Natural killer cell treated with Interleukin-12 subunit alpha and Interleukin-12 subunit beta and Interleukin-15 and Interleukin-18, amount 100 ng/mL, for 72 hours (primary cell): ENCODE data around the gene MIER3. TPM values are rescaled to one million over a fixed set of nuclear protein-coding genes. Genes with fewer than 3 reads are reported as not detected.
"Not testable (repeated sequence)": the region's sequence is repeated elsewhere in the genome, so short reads cannot be mapped to it uniquely, and the experiment has no call there.

ENCODE experiments used
- ATAC-seq, 2 donors: fragments of 150-1000 bp; cut with Tn5 transposase in 1 of 2; sonication (Bioruptor Pico), chemical (Tn5 transposase) in 1 of 2; 2 replicates each; pipeline ENCODE4 v1.10.0; 2021
- DNase-seq: peaks from one replicate; pipeline ENCODE4 v3.0.0; 2022; ENCODE audit warnings: low spot score
- H3K27ac Mint-ChIP-seq, 2 donors: 1 replicate in 1 of 2; 2 replicates in 1 of 2; pipeline ENCODE4 v1.8.0; 2022; ENCODE audit warnings: mixed read lengths in 2 of 2, mild to moderate bottlenecking in 1 of 2, moderate library complexity in 1 of 2
- H3K27me3 Mint-ChIP-seq, 2 donors: 1 replicate in 1 of 2; 2 replicates in 1 of 2; pipeline ENCODE4 v1.8.0; 2022; ENCODE audit warnings: mixed read lengths in 2 of 2
- H3K36me3 Mint-ChIP-seq: one replicate; pipeline ENCODE4 v1.8.0; 2022; ENCODE audit warnings: mixed read lengths
- H3K4me1 Mint-ChIP-seq, 2 donors: 1 replicate in 1 of 2; 2 replicates in 1 of 2; pipeline ENCODE4 v1.8.0; 2022; ENCODE audit warnings: low read depth in 2 of 2, mixed read lengths in 2 of 2, mild to moderate bottlenecking in 1 of 2
- H3K4me3 Mint-ChIP-seq: one replicate; pipeline ENCODE4 v1.8.0; 2022; ENCODE audit warnings: mixed read lengths
- H3K9me3 Mint-ChIP-seq: 2 replicates; pipeline ENCODE4 v1.8.0; 2022; ENCODE audit warnings: mixed read lengths
- total RNA-seq, 2 donors: library from RNA; stranded (reverse); gene quantifications; one replicate each; pipeline ENCODE4 v1.2.3, GENCODE V29; 2022

MIER3 gene
- total RNA-seq, 2 donors from 2014 or later, result 21.0 to 28.7 TPM

DNA sequence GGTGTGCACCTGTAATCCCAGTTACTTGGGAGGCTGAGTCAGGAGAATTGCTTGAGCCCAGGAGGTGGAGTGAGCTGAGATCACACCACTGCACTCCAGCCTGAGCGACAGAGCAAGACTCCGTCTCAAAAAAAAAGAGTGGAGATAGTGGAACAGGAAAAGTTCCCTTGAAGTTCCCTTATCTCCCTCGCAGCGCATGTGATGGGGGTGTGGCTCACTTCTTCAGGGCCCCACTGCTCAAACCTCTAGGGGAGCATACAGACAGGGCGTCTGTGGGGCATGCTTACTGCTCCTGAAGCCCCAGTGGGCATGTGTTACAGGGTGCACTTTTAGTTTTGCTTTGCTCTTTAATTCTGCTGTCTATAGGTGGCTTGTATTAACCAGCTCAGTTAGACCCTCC lies 27.6 kb upstream of the MIER3 start:
- H3K27me3 Mint-ChIP-seq, result peaks cover 21 to 39% of the 10 kb centered on the region in 2 donors
- DNase-seq, H3K36me3 Mint-ChIP-seq, H3K9me3 Mint-ChIP-seq, H3K27ac Mint-ChIP-seq, H3K4me1 Mint-ChIP-seq, ATAC-seq, H3K4me3 Mint-ChIP-seq: not testable (repeated sequence)

DNA sequence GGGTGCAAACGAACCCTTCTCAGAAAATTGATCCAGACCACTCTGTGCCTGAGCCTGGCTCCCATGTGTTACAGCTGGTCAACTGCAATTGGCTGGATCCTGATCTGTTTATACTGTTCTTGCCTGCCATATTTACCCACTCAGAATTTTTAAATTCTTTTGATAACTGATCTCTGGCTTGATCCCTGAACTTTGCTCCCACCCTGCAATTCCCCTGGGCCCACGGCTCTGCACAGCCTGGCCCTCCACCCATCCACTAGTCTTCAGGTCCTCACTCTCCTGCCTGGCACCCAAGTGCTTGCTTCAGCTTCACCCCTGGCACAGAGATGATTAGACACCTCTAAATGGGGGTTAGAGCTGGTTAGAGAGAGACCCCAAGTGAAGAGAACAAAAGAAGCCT lies 25.9 kb upstream of the MIER3 start:
- ATAC-seq (no peak), DNase-seq (no peak)
- no peak overlapping the region for H3K4me3 Mint-ChIP-seq
- H3K36me3 Mint-ChIP-seq, result no peaks in the 10 kb centered on the region
- no peak overlapping the region for H3K27ac Mint-ChIP-seq
- no peaks in the 10 kb centered on the region for H3K4me1 Mint-ChIP-seq
- H3K27me3 Mint-ChIP-seq, result peaks cover 30 to 50% of the 10 kb centered on the region in 2 donors
- H3K9me3 Mint-ChIP-seq, result no peaks in the 10 kb centered on the region

DNA sequence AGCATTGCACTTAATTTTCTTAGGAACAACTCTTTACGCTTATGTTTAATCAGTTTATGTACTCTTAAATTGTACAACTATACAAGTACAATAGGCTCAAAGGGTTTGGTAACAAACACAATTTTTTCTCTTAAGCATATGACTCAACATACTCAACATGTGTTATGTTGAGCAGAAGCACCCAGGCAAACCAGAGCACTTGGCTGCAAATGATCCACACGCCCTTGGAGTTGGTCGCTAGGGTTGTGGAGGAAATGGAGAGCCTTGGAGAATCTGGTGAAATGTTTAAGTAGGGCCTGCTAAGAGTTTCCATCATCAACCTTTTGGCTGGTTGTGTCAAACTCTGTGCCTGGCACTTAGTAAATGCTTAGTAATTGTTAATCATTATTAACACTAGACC lies 25.1 kb upstream of the MIER3 start:
- DNase-seq, result no peak
- Mint-ChIP-seq H3K27ac (no peak overlapping the region), H3K36me3 (no peaks in the 10 kb centered on the region), H3K27me3 (peaks cover 31 to 56% of the 10 kb centered on the region in 2 donors), H3K4me3 (no peak overlapping the region), H3K4me1 (no peaks in the 10 kb centered on the region), H3K9me3 (no peaks in the 10 kb centered on the region)
- no peak for ATAC-seq

DNA sequence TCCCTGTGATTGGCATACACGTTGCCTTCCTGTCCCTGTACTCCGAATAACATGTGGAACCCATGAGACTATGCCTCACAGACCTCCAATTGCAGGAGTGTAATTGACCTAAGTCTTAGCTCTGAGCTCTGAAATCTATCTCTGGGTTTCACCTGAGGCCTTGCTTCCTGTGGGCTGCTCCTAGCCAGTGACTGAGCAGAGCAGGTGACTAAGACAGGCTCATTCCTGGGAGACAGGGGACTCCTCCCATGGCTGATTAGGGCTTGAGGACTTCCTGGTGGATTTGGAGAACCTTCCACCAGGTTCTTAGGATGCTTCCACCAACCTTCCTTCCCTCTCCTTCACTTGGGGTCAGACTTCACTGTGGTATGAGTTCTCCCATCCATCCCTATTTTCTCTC lies 22.3 kb upstream of the MIER3 start:
- ATAC-seq (no peak), DNase-seq (no peak)
- no peak overlapping the region for H3K27ac Mint-ChIP-seq
- no peaks in the 10 kb centered on the region for H3K36me3 Mint-ChIP-seq
- no peak overlapping the region for H3K4me3 Mint-ChIP-seq
- no peaks in the 10 kb centered on the region for H3K4me1 Mint-ChIP-seq
- H3K27me3 Mint-ChIP-seq, result peaks cover 20 to 38% of the 10 kb centered on the region in 2 donors
- H3K9me3 Mint-ChIP-seq, result no peaks in the 10 kb centered on the region

DNA sequence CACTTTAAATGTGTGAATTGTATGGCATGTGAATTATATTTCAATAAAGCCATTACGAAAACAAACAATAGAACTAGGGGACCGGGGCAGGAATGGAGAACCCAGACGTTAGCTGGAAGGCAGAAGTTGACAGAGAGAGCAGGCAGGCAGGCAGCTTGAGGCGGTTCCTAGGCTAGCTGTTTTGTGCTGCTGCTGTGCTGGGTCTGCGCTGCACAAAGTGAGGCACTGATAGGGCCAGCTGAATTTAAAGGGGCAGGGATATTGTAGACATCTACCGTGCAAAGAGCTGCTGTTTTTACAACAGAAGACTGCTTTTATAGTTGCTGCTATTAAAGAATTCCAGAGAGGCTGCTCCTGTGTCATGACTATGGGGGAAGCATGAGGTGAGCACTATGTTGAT lies 21.6 kb upstream of the MIER3 start:
- H3K4me1 Mint-ChIP-seq, result no peaks in the 10 kb centered on the region
- DNase-seq (no peak), ATAC-seq (no peak)
- no peak overlapping the region for H3K4me3 Mint-ChIP-seq
- no peaks in the 10 kb centered on the region for H3K9me3 Mint-ChIP-seq
- H3K27ac Mint-ChIP-seq, result no peak overlapping the region
- no peaks in the 10 kb centered on the region for H3K36me3 Mint-ChIP-seq
- H3K27me3 Mint-ChIP-seq, result peaks cover 21 to 37% of the 10 kb centered on the region in 2 donors

DNA sequence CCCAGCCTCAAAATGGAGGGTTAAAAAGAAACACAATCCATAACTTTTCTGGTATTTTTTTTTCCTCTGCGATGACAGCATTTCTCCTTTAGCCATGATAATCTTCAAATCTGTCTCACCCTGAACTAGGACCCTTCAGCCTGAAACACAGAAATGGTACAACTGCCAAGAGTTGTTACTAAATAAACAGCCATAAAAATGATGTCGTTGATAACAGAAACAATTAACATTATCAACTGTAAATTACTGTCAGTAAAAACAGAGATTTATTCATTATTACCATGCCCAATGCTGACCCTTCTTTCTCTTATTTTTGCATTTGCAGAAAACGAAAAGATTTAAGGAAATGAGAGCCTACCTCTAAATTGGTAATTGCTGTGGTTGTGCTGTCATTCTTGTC lies 19.4 kb upstream of the MIER3 start:
- H3K4me1 Mint-ChIP-seq, result no peaks in the 10 kb centered on the region
- no peaks in the 10 kb centered on the region for H3K36me3 Mint-ChIP-seq
- no peak for DNase-seq
- H3K27ac Mint-ChIP-seq, result no peak overlapping the region
- no peak overlapping the region for H3K4me3 Mint-ChIP-seq
- H3K27me3 Mint-ChIP-seq, result peaks cover 22 to 36% of the 10 kb centered on the region in 2 donors
- H3K9me3 Mint-ChIP-seq, result no peaks in the 10 kb centered on the region
- no peak for ATAC-seq

DNA sequence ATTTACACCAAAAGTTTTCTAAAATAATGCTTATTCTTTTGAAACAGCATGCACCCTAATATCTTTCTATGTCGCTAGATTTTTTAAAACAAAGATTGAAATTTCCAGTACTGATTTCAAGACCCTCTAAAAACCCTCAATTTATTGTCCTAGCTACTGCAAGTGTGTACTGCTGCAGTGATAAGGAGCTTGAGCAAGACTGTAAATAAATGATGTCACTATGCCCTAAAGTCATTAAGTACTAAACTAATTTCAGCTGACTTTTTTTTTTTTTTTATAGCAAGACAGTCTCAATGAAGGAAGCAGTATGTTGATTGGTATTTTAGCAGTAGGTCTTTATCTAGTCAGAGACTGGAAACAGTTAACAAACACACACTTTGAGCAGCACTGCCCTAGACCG lies 12.2 kb upstream of the MIER3 start:
- no peaks in the 10 kb centered on the region for H3K9me3 Mint-ChIP-seq
- H3K27ac Mint-ChIP-seq, result no peak overlapping the region
- H3K36me3 Mint-ChIP-seq, result no peaks in the 10 kb centered on the region
- DNase-seq (no peak), ATAC-seq (no peak)
- H3K4me1 Mint-ChIP-seq, result no peaks in the 10 kb centered on the region
- H3K27me3 Mint-ChIP-seq, result peaks cover 43 to 57% of the 10 kb centered on the region in 2 donors
- H3K4me3 Mint-ChIP-seq, result no peak overlapping the region

DNA sequence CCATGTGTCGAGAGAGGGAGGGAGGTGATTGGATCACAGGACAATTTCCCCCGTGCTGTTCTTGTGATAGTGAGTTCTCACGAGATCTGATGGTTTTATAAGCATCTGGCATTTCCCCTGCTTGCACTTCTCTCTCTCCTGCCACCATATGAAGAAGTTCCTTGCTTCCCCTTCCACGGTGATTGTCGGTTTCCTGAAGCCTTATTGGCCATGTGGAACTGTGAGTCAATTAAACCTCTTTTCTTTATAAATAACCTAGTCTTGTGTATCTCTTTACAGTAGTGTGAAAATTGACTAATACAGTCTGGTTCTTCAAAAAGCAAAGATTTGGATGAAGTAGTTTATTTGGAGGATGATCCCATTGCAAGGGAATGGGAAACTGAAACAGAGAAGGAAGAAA lies 11.3 kb upstream of the MIER3 start:
- DNase-seq (no peak), ATAC-seq (no peak)
- H3K9me3 Mint-ChIP-seq, result no peaks in the 10 kb centered on the region
- no peak overlapping the region for H3K4me3 Mint-ChIP-seq
- H3K27me3 Mint-ChIP-seq, result peaks cover 39 to 59% of the 10 kb centered on the region in 2 donors
- H3K36me3 Mint-ChIP-seq, result no peaks in the 10 kb centered on the region
- no peaks in the 10 kb centered on the region for H3K4me1 Mint-ChIP-seq
- H3K27ac Mint-ChIP-seq, result no peak overlapping the region

DNA sequence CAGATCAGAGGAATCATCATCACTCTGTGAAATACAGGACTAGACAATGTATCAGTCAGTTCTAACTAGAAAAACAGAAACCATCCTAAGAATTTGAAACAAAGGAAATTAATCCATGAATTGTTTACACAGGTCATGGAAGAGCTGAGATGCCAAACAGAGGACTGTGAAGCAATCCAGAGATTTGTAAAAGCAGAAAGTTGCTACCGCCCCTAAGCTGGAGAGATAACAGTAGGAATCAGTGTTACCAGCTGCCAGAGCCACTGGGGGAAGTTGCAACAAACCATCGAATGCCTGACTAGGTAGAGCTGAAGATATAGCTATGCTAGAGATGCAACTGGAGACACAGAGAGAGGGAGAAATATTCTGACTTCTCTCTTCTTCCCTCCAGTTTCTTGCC lies 10.4 kb upstream of the MIER3 start:
- no peaks in the 10 kb centered on the region for H3K36me3 Mint-ChIP-seq
- no peak overlapping the region for H3K4me3 Mint-ChIP-seq
- H3K27ac Mint-ChIP-seq, result no peak overlapping the region
- H3K4me1 Mint-ChIP-seq, result no peaks in the 10 kb centered on the region
- ATAC-seq, result no peak
- no peak for DNase-seq
- H3K9me3 Mint-ChIP-seq, result no peaks in the 10 kb centered on the region
- H3K27me3 Mint-ChIP-seq, result peaks cover 44 to 69% of the 10 kb centered on the region in 2 donors

DNA sequence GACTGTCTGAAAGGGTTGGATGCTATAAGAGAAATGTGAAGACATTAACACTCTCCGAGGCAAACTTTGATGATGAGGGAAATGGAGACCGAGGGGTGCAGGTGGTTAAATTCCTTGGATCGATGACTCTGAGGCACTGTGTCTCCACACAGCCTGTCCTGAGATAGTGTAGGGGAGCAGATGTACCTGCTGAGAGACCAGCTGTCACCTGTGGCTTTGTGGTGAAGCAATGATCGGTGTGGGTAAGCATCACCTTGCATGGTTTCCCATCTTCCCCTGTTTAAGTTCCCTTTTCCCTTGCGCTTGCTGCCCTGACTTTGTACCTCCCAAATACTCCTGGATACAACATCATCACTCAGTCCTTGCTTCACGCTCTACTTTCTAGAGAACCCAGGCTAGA lies 9.8 kb upstream of the MIER3 start:
- Mint-ChIP-seq H3K27me3 (peaks cover 44 to 72% of the 10 kb centered on the region in 2 donors), H3K4me1 (no peaks in the 10 kb centered on the region), H3K27ac (no peak overlapping the region), H3K36me3 (no peaks in the 10 kb centered on the region), H3K4me3 (no peak overlapping the region), H3K9me3 (no peaks in the 10 kb centered on the region)
- DNase-seq, result no peak
- ATAC-seq, result no peak

DNA sequence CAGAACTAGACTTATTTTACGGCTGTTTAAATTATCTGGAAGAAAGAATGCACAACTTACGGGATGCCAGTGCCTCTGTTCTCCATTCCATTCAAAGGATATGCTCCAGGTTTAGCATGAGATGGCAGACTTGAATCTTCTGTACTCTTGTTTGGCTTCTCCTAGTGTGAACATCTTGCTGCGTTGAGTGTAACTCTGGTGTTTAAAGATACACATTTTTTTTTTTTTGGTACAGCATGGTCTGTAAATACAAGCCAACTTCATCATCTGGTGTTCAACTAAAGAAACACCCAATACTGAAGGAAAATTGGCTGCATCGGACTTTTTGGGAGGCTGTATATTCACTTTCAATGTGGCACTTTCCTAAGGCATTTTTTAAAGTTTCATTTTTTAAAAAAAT lies 7.4 kb upstream of the MIER3 start:
- ATAC-seq (no peak), DNase-seq (no peak)
- H3K4me3 Mint-ChIP-seq, result no peak overlapping the region
- no peaks in the 10 kb centered on the region for H3K9me3 Mint-ChIP-seq
- no peak overlapping the region for H3K27ac Mint-ChIP-seq
- H3K27me3 Mint-ChIP-seq, result peaks cover 44 to 83% of the 10 kb centered on the region in 2 donors
- H3K36me3 Mint-ChIP-seq, result no peaks in the 10 kb centered on the region
- no peaks in the 10 kb centered on the region for H3K4me1 Mint-ChIP-seq

DNA sequence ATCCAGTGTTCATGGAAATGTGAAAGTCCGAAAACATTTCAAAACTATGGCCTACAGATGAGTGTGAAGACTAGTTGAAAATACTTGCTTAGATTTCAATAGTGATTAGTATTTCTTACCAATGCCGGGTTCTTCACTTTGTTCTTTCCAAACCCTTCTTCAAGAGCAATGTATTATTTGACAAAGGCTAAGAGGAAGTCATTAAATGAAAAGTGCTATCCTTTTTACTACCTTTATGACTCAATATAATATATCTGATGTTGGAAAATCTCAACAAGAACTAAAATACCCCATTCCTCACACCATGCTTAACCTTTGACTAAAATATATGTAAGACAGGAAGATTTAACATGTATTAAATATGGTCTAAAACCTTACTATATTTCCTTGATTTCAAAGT lies 6.7 kb upstream of the MIER3 start:
- ATAC-seq (no peak), DNase-seq (no peak)
- H3K36me3 Mint-ChIP-seq, result no peaks in the 10 kb centered on the region
- no peak overlapping the region for H3K27ac Mint-ChIP-seq
- H3K27me3 Mint-ChIP-seq, result peaks cover 46 to 79% of the 10 kb centered on the region in 2 donors
- H3K9me3 Mint-ChIP-seq, result no peaks in the 10 kb centered on the region
- no peaks in the 10 kb centered on the region for H3K4me1 Mint-ChIP-seq
- H3K4me3 Mint-ChIP-seq, result no peak overlapping the region

DNA sequence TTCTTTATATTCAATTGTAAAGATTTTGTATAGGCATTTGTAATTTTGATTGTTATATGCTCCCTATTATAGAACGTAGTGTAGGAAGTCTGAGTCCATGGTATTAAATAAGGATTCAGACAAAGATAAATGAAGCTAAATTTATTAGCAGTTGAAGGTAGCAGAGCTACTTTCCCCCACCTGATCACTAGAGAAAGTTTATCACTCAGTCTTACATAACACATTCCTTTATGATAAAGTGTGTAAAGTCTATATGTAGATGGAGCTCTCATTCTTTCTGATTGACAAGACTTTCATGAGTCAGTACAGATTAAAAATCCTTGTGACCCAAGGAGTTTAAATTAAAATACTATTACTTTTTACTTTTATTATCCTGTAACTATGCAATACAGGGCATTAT lies 2.3 kb upstream of the MIER3 start:
- no peaks in the 10 kb centered on the region for H3K36me3 Mint-ChIP-seq
- no peaks in the 10 kb centered on the region for H3K9me3 Mint-ChIP-seq
- peaks cover 18 to 26% of the 10 kb centered on the region in 2 donors for H3K4me1 Mint-ChIP-seq
- no peak overlapping the region for H3K4me3 Mint-ChIP-seq
- H3K27ac Mint-ChIP-seq, result no peak overlapping the region
- DNase-seq, result no peak
- peaks cover 26 to 55% of the 10 kb centered on the region in 2 donors for H3K27me3 Mint-ChIP-seq
- no peak for ATAC-seq

DNA sequence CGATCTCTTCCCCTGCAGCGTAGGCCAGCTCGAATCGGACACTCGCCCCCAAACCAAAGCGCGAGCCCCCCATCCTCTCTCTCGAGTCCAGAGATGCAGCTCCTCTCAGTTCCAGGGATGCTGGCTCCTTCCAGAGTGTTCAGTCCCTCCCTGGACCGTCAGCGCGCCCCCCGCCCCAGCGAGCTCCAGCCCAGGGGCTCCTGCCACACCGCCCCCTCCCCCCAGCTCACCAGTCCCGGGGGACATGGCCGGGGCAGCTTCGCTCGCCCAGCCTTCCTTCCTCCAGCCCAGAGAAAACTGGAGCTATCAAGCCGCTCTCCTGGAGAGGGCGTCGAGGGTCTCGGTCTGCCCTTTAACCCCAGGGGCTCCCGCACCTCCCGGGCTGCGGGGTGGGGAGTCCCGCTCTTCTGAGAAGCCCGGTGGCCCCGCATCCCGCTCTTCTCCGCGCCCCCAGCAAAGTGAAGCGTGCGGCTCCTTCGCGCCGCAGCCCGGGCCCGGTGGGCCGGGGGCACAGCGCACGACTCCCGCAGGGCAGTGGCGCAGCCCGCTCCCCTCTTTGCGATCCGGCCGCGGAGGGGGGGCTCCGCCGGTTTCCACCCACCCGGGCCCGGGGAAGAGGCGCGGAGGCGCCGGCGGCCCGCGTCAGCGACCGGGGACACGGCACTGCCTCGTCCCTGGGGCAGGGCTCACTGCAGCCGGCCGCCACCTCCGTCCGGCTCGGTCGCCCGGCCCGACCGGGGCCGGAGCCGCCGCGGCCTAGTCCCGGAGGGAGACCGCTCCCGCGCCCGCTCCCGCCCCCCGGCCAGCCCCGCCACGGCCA lies 587 bp downstream of the MIER3 start:
- Mint-ChIP-seq H3K27me3 (peaks cover 16 to 30% of the 10 kb centered on the region in 2 donors), H3K4me1 (peaks cover 18 to 26% of the 10 kb centered on the region in 2 donors), H3K36me3 (peaks cover 4% of the 10 kb centered on the region), H3K4me3 (peak overlapping the region; percentile 89), H3K27ac (peak overlapping the region; percentile 61 to 82), H3K9me3 (no peaks in the 10 kb centered on the region)
- peak; percentile 69 to 76 for ATAC-seq
- DNase-seq, result no peak
